Ishikawa (cell line): ENCODE results near the gene NFE2L2.

ENCODE experiments used
- CEBPB ChIP-seq: IDR thresholded peaks from 2 replicates; pipeline ENCODE4 v1.6.1; 2012
- CREB1 ChIP-seq: IDR thresholded peaks from 2 replicates; pipeline ENCODE4 v1.6.1; 2012; ENCODE audit warnings: low read depth
- EGR1 ChIP-seq: IDR thresholded peaks from 2 replicates; pipeline ENCODE4 v1.6.1; 2012
- EP300 ChIP-seq: IDR thresholded peaks from 2 replicates; pipeline ENCODE4 v1.6.1; 2012; ENCODE audit warnings: borderline replicate concordance
- FOXM1 ChIP-seq: IDR thresholded peaks from 2 replicates; pipeline ENCODE4 v1.6.1; 2012; ENCODE audit warnings: low read depth, borderline replicate concordance
- MAX ChIP-seq: IDR thresholded peaks from 2 replicates; pipeline ENCODE4 v1.6.1; 2012
- NFIC ChIP-seq: IDR thresholded peaks from 2 replicates; pipeline ENCODE4 v1.6.1; 2012
- RAD21 ChIP-seq: IDR thresholded peaks from 2 replicates; pipeline ENCODE4 v1.6.1; 2012; ENCODE audit warnings: low read depth
- REST ChIP-seq: IDR thresholded peaks from 2 replicates; pipeline ENCODE4 v1.6.1; 2012; ENCODE audit warnings: low read depth, mild to moderate bottlenecking
- TAF1 ChIP-seq: IDR thresholded peaks from 2 replicates; pipeline ENCODE4 v1.6.1; 2012; ENCODE audit warnings: low read depth, mild to moderate bottlenecking
- TCF12 ChIP-seq: IDR thresholded peaks from 2 replicates; pipeline ENCODE4 v1.6.1; 2012; ENCODE audit warnings: low read depth
- TEAD4 ChIP-seq: IDR thresholded peaks from 2 replicates; pipeline ENCODE4 v1.6.1; 2012
- USF1 ChIP-seq: IDR thresholded peaks from 2 replicates; pipeline ENCODE4 v1.6.1; 2012
- YY1 ChIP-seq: IDR thresholded peaks from 2 replicates; pipeline ENCODE4 v1.6.1; 2012; ENCODE audit warnings: low read depth
- ZBTB7A ChIP-seq: IDR thresholded peaks from 2 replicates; pipeline ENCODE4 v1.6.1; 2012; ENCODE audit warnings: low read depth

NFE2L2 gene

GRCh38 chr2:177225965-177226360 is 38.6 kb downstream of the NFE2L2 start:
- TF ChIP-seq EGR1: no peak
- no peak for TF ChIP-seq CREB1
- no peak for TF ChIP-seq USF1

- no peak for TF ChIP-seq MAX
- TF ChIP-seq YY1: no peak
- no peak for TF ChIP-seq RAD21
- no peak for TF ChIP-seq EP300
- no peak for TF ChIP-seq NFIC
- TF ChIP-seq TAF1: no peak
- TF ChIP-seq CEBPB: no peak
- TF ChIP-seq TCF12: no peak
- no peak for TF ChIP-seq FOXM1
- TF ChIP-seq CREB1: no peak
- no peak for TF ChIP-seq REST
- no peak for TF ChIP-seq ZBTB7A
- TF ChIP-seq TEAD4: no peak
- no peak for TF ChIP-seq USF1
- no peak for TF ChIP-seq EGR1
Observed at GRCh38 chr2:177221970-177222369, 42.6 kb downstream of the NFE2L2 start.

GRCh38 chr2:177221534-177221933 is 43.0 kb downstream of the NFE2L2 start:
- no peak for TF ChIP-seq CEBPB
- TF ChIP-seq EGR1: no peak
- no peak for TF ChIP-seq TAF1
- TF ChIP-seq CREB1: no peak
- TF ChIP-seq USF1: no peak
- TF ChIP-seq RAD21: no peak
- TF ChIP-seq MAX: no peak
- TF ChIP-seq ZBTB7A: no peak
- no peak for TF ChIP-seq EP300
- TF ChIP-seq REST: no peak

- no peak for TF ChIP-seq CEBPB
- no peak for TF ChIP-seq TAF1
Observed at GRCh38 chr2:177217247-177217843, 47.2 kb downstream of the NFE2L2 start.

- TF ChIP-seq YY1: peak; percentile 94
- TF ChIP-seq TCF12: 0 out of 2 replicates have a peak, but pooled peaks have one; percentile 46
- TF ChIP-seq TAF1: peak; percentile 17
- peak; percentile 63 for TF ChIP-seq EGR1
- no peak for TF ChIP-seq FOXM1
- TF ChIP-seq USF1: 0 out of 2 replicates have a peak, but pooled peaks have one; percentile 6
- TF ChIP-seq NFIC: no peak
- peak; percentile 19; the same call in 1 of the 2 replicates for TF ChIP-seq EP300
- peak; percentile 85 for TF ChIP-seq MAX
- TF ChIP-seq RAD21: no peak
- 0 out of 2 replicates have a peak, but pooled peaks have one; percentile 29 for TF ChIP-seq ZBTB7A
- TF ChIP-seq CEBPB: peak; percentile 61; the same call in 1 of the 2 replicates
Observed at GRCh38 chr2:177212891-177213856, 51.4 kb downstream of the NFE2L2 start.
